ENCODE measurements around the gene NACC2. TPM values are rescaled to one million over a fixed set of nuclear protein-coding genes. Genes with fewer than 3 reads are reported as not detected.

The NACC2 gene
- total RNA-seq, 4 donors from 2014 or later = 22.2 to 64.3 (median 26.5) TPM

- Histone ChIP-seq H3K27ac (peak overlapping the region; percentile 94 to 98 (median 97)), H3K4me1 (peaks cover 14 to 29% (median 26%) of the 10 kb centered on the region in 4 donors), H3K9me3 (no peaks in the 10 kb centered on the region), H3K4me3 (no peak overlapping the region), H3K36me3 (no peaks in the 10 kb centered on the region), H3K27me3 (no peaks in the 10 kb centered on the region)
- DNase-seq = no peak
- 96 to 98% methylated on average over 7 to 67 of the region's 69 CpGs for WGBS, 2 donors (ENCODE audit: low coverage in 1 of 2)
- in situ Hi-C loops (cut with MboI; ENCODE audit: low pct_ligation_motif_present in 1 of 4, low pct_unique_long_range_greater_than_20kb in 1 of 4, low sequenced_read_pairs in 3 of 4) (loop anchor here in 1 of 4 donors (25.0 kb wide), 1 partner anchor 254 kb away; no protein-coding TSS in a partner anchor), intact Hi-C loops (cut with DNase I; ENCODE audit: low total_unique reads) (no loop called here)
- TF ChIP-seq POLR2AphosphoS5 (IDR thresholded peaks at IDR 0.05) = no peak
- no peak for TF ChIP-seq CTCF (IDR thresholded peaks at IDR 0.05)
- TF ChIP-seq EP300 (IDR thresholded peaks at IDR 0.05; ENCODE audit: low read depth) = no peak
- TF ChIP-seq POLR2A (IDR thresholded peaks at IDR 0.05) = no peak
Observed at GRCh38 chr9:136116360-136117098, 21.4 kb upstream of the NACC2 start.

DNA sequence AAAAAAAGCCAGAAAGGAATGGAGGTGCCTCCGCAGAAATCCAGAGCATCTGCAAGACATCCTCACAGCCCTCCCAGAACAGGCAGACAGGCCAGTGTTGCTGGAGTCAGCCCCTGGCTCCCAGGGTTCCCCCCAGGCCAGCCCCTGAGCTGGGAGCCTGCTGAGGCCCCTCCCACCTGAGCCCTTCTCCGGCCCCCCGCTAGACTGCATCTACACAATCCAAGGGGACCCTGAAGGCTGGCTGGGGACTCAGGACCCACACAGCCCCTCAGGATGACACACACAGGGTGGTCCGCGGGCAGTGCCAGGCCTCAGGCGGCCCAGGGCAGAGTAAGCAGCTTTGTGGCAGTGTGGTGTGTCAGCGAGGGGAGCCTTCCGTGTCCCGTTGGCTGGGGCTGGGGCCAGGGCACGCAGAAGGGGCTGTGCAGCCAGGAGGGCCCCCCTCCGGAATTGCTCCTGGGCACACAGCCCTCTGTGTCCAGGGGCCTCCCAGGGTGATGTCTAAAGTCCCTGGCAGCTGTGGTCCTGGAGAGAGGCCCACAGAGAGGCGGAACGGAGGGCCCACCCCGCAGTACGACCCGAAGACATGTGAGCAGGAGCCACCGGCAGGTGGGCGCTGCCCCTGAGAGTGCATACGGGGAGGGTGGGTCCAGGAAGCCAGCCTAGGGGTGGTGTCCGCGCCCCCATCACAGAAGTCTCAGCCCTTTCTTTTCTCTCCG is 20.7 kb upstream of the NACC2 start:
- H3K4me3 ChIP-seq = no peak overlapping the region
- H3K4me1 ChIP-seq = peaks cover 14 to 29% (median 27%) of the 10 kb centered on the region in 4 donors
- no peaks in the 10 kb centered on the region for H3K27me3 ChIP-seq
- TF ChIP-seq EP300 (IDR thresholded peaks at IDR 0.05; ENCODE audit: low read depth) (no peak), POLR2AphosphoS5 (IDR thresholded peaks at IDR 0.05) (no peak), POLR2A (IDR thresholded peaks at IDR 0.05) (no peak), CTCF (IDR thresholded peaks at IDR 0.05) (no peak)
- no peak overlapping the region for H3K27ac ChIP-seq
- in situ Hi-C loops (cut with MboI; ENCODE audit: low pct_ligation_motif_present in 1 of 4, low pct_unique_long_range_greater_than_20kb in 1 of 4, low sequenced_read_pairs in 3 of 4) = loop anchor here in 1 of 4 donors (25.0 kb wide), 1 partner anchor 253 kb away; no protein-coding TSS in a partner anchor
- H3K9me3 ChIP-seq = no peaks in the 10 kb centered on the region
- no peaks in the 10 kb centered on the region for H3K36me3 ChIP-seq
- WGBS, 2 donors (ENCODE audit: low coverage in 1 of 2) = 91% methylated on average over 12 of the region's 22 CpGs; no CpG with 5 or more reads in 1 of the 2 donors
- DNase-seq = no peak
- intact Hi-C loops (cut with DNase I; ENCODE audit: low total_unique reads) = no loop called here

GRCh38 chr9:136115206-136115605 is 20.1 kb upstream of the NACC2 start:
- in situ Hi-C loops (cut with MboI; ENCODE audit: low pct_ligation_motif_present in 1 of 4, low pct_unique_long_range_greater_than_20kb in 1 of 4, low sequenced_read_pairs in 3 of 4) = loop anchor here in 1 of 4 donors (25.0 kb wide), 1 partner anchor 253 kb away; no protein-coding TSS in a partner anchor
- intact Hi-C loops (cut with DNase I; ENCODE audit: low total_unique reads) = no loop called here
- no peak for TF ChIP-seq CTCF (IDR thresholded peaks at IDR 0.05)
- no peak for TF ChIP-seq POLR2A (IDR thresholded peaks at IDR 0.05)
- TF ChIP-seq POLR2AphosphoS5 (IDR thresholded peaks at IDR 0.05) = no peak
- Histone ChIP-seq H3K4me3 (no peak overlapping the region), H3K27me3 (no peaks in the 10 kb centered on the region), H3K27ac (no peak overlapping the region), H3K9me3 (no peaks in the 10 kb centered on the region), H3K4me1 (peaks cover 17 to 32% (median 29%) of the 10 kb centered on the region in 4 donors), H3K36me3 (no peaks in the 10 kb centered on the region)
- 93% methylated on average over 11 of the region's 13 CpGs; no CpG with 5 or more reads in 1 of the 2 donors for WGBS, 2 donors (ENCODE audit: low coverage in 1 of 2)
- no peak for DNase-seq

DNA sequence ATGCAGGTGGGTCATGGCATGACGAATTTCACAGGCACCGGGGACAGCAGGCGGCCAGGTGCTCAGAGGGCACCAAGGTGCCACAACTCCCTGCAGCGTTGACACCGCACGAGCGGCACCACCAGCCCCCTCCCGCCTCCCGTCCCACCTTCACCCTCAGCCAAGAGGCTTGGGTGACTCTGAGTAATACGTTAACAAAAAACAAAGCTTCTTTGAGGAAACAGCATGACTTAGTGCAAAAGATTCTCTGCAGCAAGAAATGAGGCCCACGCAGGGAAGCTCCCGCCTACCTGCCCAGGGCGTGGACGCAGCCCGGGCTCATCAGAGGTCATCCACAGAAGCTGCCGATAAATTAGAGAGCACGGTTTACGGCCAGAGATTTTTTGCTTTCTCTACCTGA is 19.5 kb upstream of the NACC2 start:
- Histone ChIP-seq H3K27ac (no peak overlapping the region), H3K36me3 (no peaks in the 10 kb centered on the region), H3K9me3 (no peaks in the 10 kb centered on the region), H3K27me3 (no peaks in the 10 kb centered on the region), H3K4me1 (peaks cover 17 to 31% (median 28%) of the 10 kb centered on the region in 4 donors), H3K4me3 (no peak overlapping the region)
- in situ Hi-C loops (cut with MboI; ENCODE audit: low pct_ligation_motif_present in 1 of 4, low pct_unique_long_range_greater_than_20kb in 1 of 4, low sequenced_read_pairs in 3 of 4) = loop anchor here in 1 of 4 donors (25.0 kb wide), 1 partner anchor 252 kb away; no protein-coding TSS in a partner anchor
- 70 to 92% methylated on average over 2 to 18 of the region's 18 CpGs for WGBS, 2 donors (ENCODE audit: low coverage in 1 of 2)
- intact Hi-C loops (cut with DNase I; ENCODE audit: low total_unique reads) = no loop called here
- no peak for TF ChIP-seq POLR2A (IDR thresholded peaks at IDR 0.05)
- no peak for TF ChIP-seq POLR2AphosphoS5 (IDR thresholded peaks at IDR 0.05)
- no peak for TF ChIP-seq CTCF (IDR thresholded peaks at IDR 0.05)
- no peak for TF ChIP-seq EP300 (IDR thresholded peaks at IDR 0.05; ENCODE audit: low read depth)
- DNase-seq = no peak
